Endothelial cell of umbilical vein (primary cell): Measurements from ENCODE around the gene TPSB2. TPM values are rescaled to one million over a fixed set of nuclear protein-coding genes. Genes with fewer than 3 reads are reported as not detected.
A peak's percentile ranks its signal among the peaks of the same experiment; 100 is the strongest.
"Not testable (repeated sequence)": the region's sequence is repeated elsewhere in the genome, so short reads cannot be mapped to it uniquely, and the experiment has no call there.

Experiments used
- BruUV-seq: library from RNA; stranded (reverse); fragments of 400-500 nt; replicated peaks from 2 replicates; lab custom pipeline; 2021; lab: Mats Ljungman, UMichigan
- CTCF ChIA-PET: fragments of 300-600, 350-600 bp; sonication (Branson Sonifier 250); formaldehyde crosslinking; loops from one replicate; lab custom pipeline; 2021; ENCODE audit warnings: antibody characterized with exemption, inconsistent platforms; lab: Charles Lee
- POLR2A ChIA-PET: fragments of 300-600, 350-600 bp; sonication (Branson Sonifier 250); formaldehyde crosslinking; loops from one replicate; lab custom pipeline; 2021; ENCODE audit warnings: antibody characterized with exemption, inconsistent platforms; lab: Charles Lee
- DNase-seq: peaks from one replicate; pipeline ENCODE4 v3.0.0-alpha.2; 2011; ENCODE audit warnings: low read depth, low spot score
- FAIRE-seq: peaks from 2 replicates; lab custom pipeline; 2011; peaks lifted over from hg19 to GRCh38; lab: Jason Lieb, UNC
- H2AFZ ChIP-seq: 2 replicates; pipeline ENCODE4 v1.6.0; 2012; ENCODE audit warnings: low read depth, low read length, control low read depth, inconsistent platforms
- H3K27ac ChIP-seq: 2 replicates; pipeline ENCODE4 v1.5.1; 2011; ENCODE audit warnings: low read depth, mild to moderate bottlenecking, control low read depth, low read length, moderate library complexity; ENCODE audit not compliant: insufficient read depth
- H3K27me3 ChIP-seq, 2 experiments: 2 replicates each; pipeline versions ENCODE4 v1.6.0 to v1.6.1; 2011; ENCODE audit warnings: low read length in 2 of 2, mixed read lengths in 1 of 2; ENCODE audit not compliant: control insufficient read depth in 2 of 2, insufficient read depth in 2 of 2
- H3K36me3 ChIP-seq, 2 experiments: 2 replicates in 1 of 2; 3 replicates in 1 of 2; pipeline ENCODE4 v1.5.1; 2011; ENCODE audit warnings: low read length in 2 of 2, mild to moderate bottlenecking in 1 of 2, moderate library complexity in 1 of 2; ENCODE audit not compliant: control insufficient read depth in 2 of 2, insufficient read depth in 2 of 2; ENCODE audit errors: extremely low read depth in 1 of 2
- H3K4me1 ChIP-seq: 3 replicates; pipeline ENCODE4 v1.5.1; 2011; ENCODE audit warnings: mild to moderate bottlenecking, low read length; ENCODE audit not compliant: control insufficient read depth, insufficient read depth; ENCODE audit errors: extremely low read depth
- H3K4me2 ChIP-seq: 2 replicates; pipeline ENCODE4 v1.6.1; 2011; ENCODE audit warnings: low read length, control low read depth, mixed read lengths; ENCODE audit not compliant: insufficient read depth
- H3K4me3 ChIP-seq, 3 experiments: fragments of 200-600 bp in 1 of 3; sonication (generic), shearing (Covaris generic) in 1 of 3; replicated peaks in 1 of 3; 2 replicates each; pipeline ENCODE4 v1.5.1; 2011 to 2016; ENCODE audit warnings: control low read depth in 3 of 3, low read length in 3 of 3, mild to moderate bottlenecking in 2 of 3, inconsistent platforms in 1 of 3, low read depth in 1 of 3, moderate library complexity in 1 of 3; ENCODE audit not compliant: insufficient read depth in 1 of 3
- H3K79me2 ChIP-seq: 2 replicates; pipeline ENCODE4 v1.6.0; 2012; ENCODE audit warnings: low read length, inconsistent platforms; ENCODE audit not compliant: control insufficient read depth, insufficient read depth
- H3K9ac ChIP-seq: replicated peaks from 2 replicates; pipeline ENCODE3; 2011; ENCODE audit warnings: low read length, control low read depth; ENCODE audit not compliant: insufficient read depth; ENCODE audit errors: extremely low read depth
- H3K9me1 ChIP-seq: replicated peaks from 3 replicates; pipeline ENCODE4 v1.6.0; 2011; ENCODE audit warnings: mild to moderate bottlenecking, low read length; ENCODE audit not compliant: control insufficient read depth, insufficient read depth; ENCODE audit errors: extremely low read depth
- H3K9me3 ChIP-seq: replicated peaks from 2 replicates; pipeline ENCODE4 v1.5.1; 2012; ENCODE audit warnings: low read length, inconsistent platforms; ENCODE audit not compliant: control insufficient read depth, insufficient read depth
- H4K20me1 ChIP-seq: replicated peaks from 2 replicates; pipeline ENCODE3; 2011; ENCODE audit warnings: mild to moderate bottlenecking, low read length; ENCODE audit not compliant: control insufficient read depth, insufficient read depth; ENCODE audit errors: extremely low read depth
- dilution Hi-C: fragments of 300-500 bp; cut with MboI; formaldehyde crosslinking; loops from one replicate; pipeline ENCODE4 v1.15.0; 2019; ENCODE audit warnings: low sequenced_read_pairs; ENCODE audit not compliant: extremely low pct_ligation_motif_present
- intact Hi-C: fragments of 100-400 bp; cut with micrococcal nuclease; formaldehyde crosslinking; loops from one replicate; pipeline ENCODE4 v1.10.0; 2022
- polyA plus RNA-seq, 4 experiments: library from polyadenylated mRNA; depleted of rRNA in 3 of 4; stranded (reverse) in 3 of 4; unstranded in 1 of 4; fragments of >200 nt; gene quantifications; 2 replicates each; pipeline versions ENCODE4 v1.2.1 to v1.2.3, GENCODE V29; 2011 to 2012; ENCODE audit warnings: missing spikeins in 1 of 4
- total RNA-seq: library from RNA; stranded (reverse); gene quantifications from 2 replicates; pipeline ENCODE4 v1.2.3, GENCODE V29; 2021

Gene TPSB2
- total and polyA plus RNA-seq, 2 donors (not counting 3 experiments of a cell fraction or from before 2014, with no cell fraction given), result not detected

DNA sequence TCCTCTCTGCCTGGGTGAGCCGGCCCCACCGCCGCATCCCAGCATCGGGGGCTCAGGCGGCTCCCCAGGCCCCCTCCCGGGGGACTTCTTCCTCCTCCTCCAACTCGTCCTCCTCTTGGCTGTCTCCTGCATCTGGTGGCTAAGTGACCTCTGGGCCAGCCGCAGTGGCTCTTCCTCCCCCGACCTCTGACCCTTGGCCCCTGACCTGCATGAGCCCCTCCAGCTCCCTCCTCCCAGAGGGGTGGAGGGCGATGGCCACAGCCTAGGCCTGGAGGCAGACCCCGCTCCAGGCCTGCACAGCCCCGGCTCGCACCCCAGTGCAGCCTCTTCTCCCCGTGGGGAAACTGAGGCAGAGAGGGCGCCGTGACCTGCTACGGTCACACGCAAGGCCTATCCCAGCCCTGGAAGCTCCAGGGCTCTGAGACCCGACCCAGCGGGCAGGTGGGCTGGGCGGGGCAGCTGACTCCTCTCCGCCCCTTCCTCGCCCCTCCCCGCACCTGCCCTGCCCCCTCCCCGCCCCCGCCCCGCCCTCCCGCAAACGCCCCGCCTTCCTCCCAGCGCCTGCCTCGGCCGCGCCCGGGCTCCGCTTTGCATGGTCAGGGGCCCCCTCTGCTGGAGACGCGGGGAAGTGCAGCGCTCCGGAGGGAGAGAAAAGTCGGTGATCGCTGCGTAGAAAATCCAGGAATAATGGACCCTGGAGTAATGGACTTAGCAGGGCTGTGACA is 19.2 kb upstream of the TPSB2 start:
- H3K27me3 ChIP-seq, H3K4me2 ChIP-seq, H3K4me3 ChIP-seq, H2AFZ ChIP-seq, dilution Hi-C loops, BruUV-seq, H3K79me2 ChIP-seq, H3K4me1 ChIP-seq, H3K9me3 ChIP-seq, H3K36me3 ChIP-seq, H3K27ac ChIP-seq, intact Hi-C loops, H4K20me1 ChIP-seq, POLR2A ChIA-PET, CTCF ChIA-PET, H3K9me1 ChIP-seq, H3K9ac ChIP-seq, DNase-seq: not testable (repeated sequence)
- FAIRE-seq, result peak; percentile 98

- BruUV-seq, dilution Hi-C loops: not testable (repeated sequence)
- CTCF ChIA-PET, result interaction anchor here (1.1 kb wide), 1 partner anchor 191 kb away, joined by 4 read pairs; no protein-coding TSS in a partner anchor
Measured at GRCh38 chr16:1247903-1248537, 18.0 kb upstream of the TPSB2 start.

More at GRCh38 chr16:1247903-1248537, 18.0 kb upstream of the TPSB2 start:
- H3K79me2 ChIP-seq, H3K27ac ChIP-seq, H3K4me1 ChIP-seq, H3K36me3 ChIP-seq, intact Hi-C loops, POLR2A ChIA-PET, H3K9me3 ChIP-seq, H4K20me1 ChIP-seq, H3K27me3 ChIP-seq, H3K4me2 ChIP-seq, H3K9me1 ChIP-seq, H2AFZ ChIP-seq, DNase-seq, H3K4me3 ChIP-seq, H3K9ac ChIP-seq: not testable (repeated sequence)
- FAIRE-seq, result peak; percentile 18
